Testis (tissue), 2 donors: ENCODE results near the gene FGFBP3.

ENCODE experiments used
- CTCF ChIP-seq, 3 experiments: fragments of 450-650 bp in 2 of 3; fragments of 200-600 bp in 1 of 3; sonication (generic) in 1 of 3; IDR thresholded peaks; one replicate each; pipeline ENCODE4 v1.5.1; 2016 to 2019; ENCODE audit warnings: antibody characterized with exemption in 3 of 3, mild to moderate bottlenecking in 2 of 3, moderate library complexity in 1 of 3
- POLR2A ChIP-seq: fragments of 450-650 bp; IDR thresholded peaks from one replicate; pipeline ENCODE4 v1.6.1; 2017; ENCODE audit warnings: antibody characterized with exemption, mild to moderate bottlenecking, moderate library complexity

GRCh38 chr10:91887272-91888076 lies 21.8 kb downstream of the FGFBP3 start:
- TF ChIP-seq CTCF (IDR thresholded peaks at IDR 0.05): no peak
- TF ChIP-seq POLR2A: no peak
